ENCODE results near the gene LRRTM1. TPM values are rescaled to one million over a fixed set of nuclear protein-coding genes. Genes with fewer than 3 reads are reported as not detected.

The LRRTM1 gene
- total and polyA plus RNA-seq, 4 experiments from 2014 or later, result not detected

GRCh38 chr2:80257450-80257849 lies 47.1 kb downstream of the LRRTM1 start:
- no peaks in the 10 kb centered on the region for H3K4me1 Mint-ChIP-seq
- no peaks in the 10 kb centered on the region for H3K36me3 Mint-ChIP-seq
- Histone ChIP-seq H3K36me3 (ENCODE audit: insufficient read depth, low read length) (no peaks in the 10 kb centered on the region), H3K27me3 (ENCODE audit: insufficient read depth, low read length) (no peaks in the 10 kb centered on the region), H3K9me3 (ENCODE audit: control insufficient read depth in 1 of 2, low read length in 2 of 2) (no peaks in the 10 kb centered on the region), H3K4me1 (ENCODE audit: insufficient read depth, low read length) (no peaks in the 10 kb centered on the region), H3K4me3 (ENCODE audit: low read length in 2 of 2) (no peak overlapping the region), H3K27ac (ENCODE audit: low read depth, low read length) (no peak overlapping the region)
- H3K27ac Mint-ChIP-seq, result no peak overlapping the region
- ChIA-PET CTCF (ENCODE audit: partially characterized antibody) (no interaction called here), POLR2A (ENCODE audit: partially characterized antibody) (no interaction called here)
- H3K9me3 Mint-ChIP-seq, result peaks cover 0 to 4% (median 0%) of the 10 kb centered on the region in 8 donors
- no peaks in the 10 kb centered on the region for H3K27me3 Mint-ChIP-seq
- H3K4me3 Mint-ChIP-seq, result no peak overlapping the region
- no peak for DNase-seq
- intact Hi-C loops (cut with micrococcal nuclease), result no loop called here

GRCh38 chr2:80256782-80257167 lies 47.8 kb downstream of the LRRTM1 start:
- DNase-seq, result no peak
- ChIA-PET CTCF (ENCODE audit: partially characterized antibody) (no interaction called here), POLR2A (ENCODE audit: partially characterized antibody) (no interaction called here)
- Mint-ChIP-seq H3K27ac (no peak overlapping the region), H3K9me3 (peaks cover 0 to 4% (median 0%) of the 10 kb centered on the region in 8 donors), H3K4me3 (no peak overlapping the region), H3K27me3 (no peaks in the 10 kb centered on the region), H3K4me1 (no peaks in the 10 kb centered on the region), H3K36me3 (no peaks in the 10 kb centered on the region)
- intact Hi-C loops (cut with micrococcal nuclease), result no loop called here
- Histone ChIP-seq H3K27ac (ENCODE audit: low read depth, low read length) (no peak overlapping the region), H3K36me3 (ENCODE audit: insufficient read depth, low read length) (no peaks in the 10 kb centered on the region), H3K27me3 (ENCODE audit: insufficient read depth, low read length) (no peaks in the 10 kb centered on the region), H3K4me1 (ENCODE audit: insufficient read depth, low read length) (no peaks in the 10 kb centered on the region), H3K4me3 (ENCODE audit: low read length in 2 of 2) (no peak overlapping the region), H3K9me3 (ENCODE audit: control insufficient read depth in 1 of 2, low read length in 2 of 2) (no peaks in the 10 kb centered on the region)

GRCh38 chr2:80255918-80256781 lies 48.4 kb downstream of the LRRTM1 start:
- Histone ChIP-seq H3K9me3 (ENCODE audit: control insufficient read depth in 1 of 2, low read length in 2 of 2) (no peaks in the 10 kb centered on the region), H3K4me1 (ENCODE audit: insufficient read depth, low read length) (no peaks in the 10 kb centered on the region), H3K36me3 (ENCODE audit: insufficient read depth, low read length) (no peaks in the 10 kb centered on the region), H3K4me3 (ENCODE audit: low read length in 2 of 2) (no peak overlapping the region), H3K27ac (ENCODE audit: low read depth, low read length) (no peak overlapping the region), H3K27me3 (ENCODE audit: insufficient read depth, low read length) (no peaks in the 10 kb centered on the region)
- ChIA-PET CTCF (ENCODE audit: partially characterized antibody) (interaction anchor here (1.2 kb wide), 1 partner anchor 17 kb away, joined by 6 read pairs; no protein-coding TSS in a partner anchor), POLR2A (ENCODE audit: partially characterized antibody) (no interaction called here)
- Mint-ChIP-seq H3K9me3 (peaks cover 0 to 4% (median 0%) of the 10 kb centered on the region in 8 donors), H3K27me3 (no peaks in the 10 kb centered on the region), H3K4me1 (no peaks in the 10 kb centered on the region), H3K36me3 (no peaks in the 10 kb centered on the region), H3K4me3 (no peak overlapping the region), H3K27ac (no peak overlapping the region)
- intact Hi-C loops (cut with micrococcal nuclease), result no loop called here
- DNase-seq, result no peak

DNA sequence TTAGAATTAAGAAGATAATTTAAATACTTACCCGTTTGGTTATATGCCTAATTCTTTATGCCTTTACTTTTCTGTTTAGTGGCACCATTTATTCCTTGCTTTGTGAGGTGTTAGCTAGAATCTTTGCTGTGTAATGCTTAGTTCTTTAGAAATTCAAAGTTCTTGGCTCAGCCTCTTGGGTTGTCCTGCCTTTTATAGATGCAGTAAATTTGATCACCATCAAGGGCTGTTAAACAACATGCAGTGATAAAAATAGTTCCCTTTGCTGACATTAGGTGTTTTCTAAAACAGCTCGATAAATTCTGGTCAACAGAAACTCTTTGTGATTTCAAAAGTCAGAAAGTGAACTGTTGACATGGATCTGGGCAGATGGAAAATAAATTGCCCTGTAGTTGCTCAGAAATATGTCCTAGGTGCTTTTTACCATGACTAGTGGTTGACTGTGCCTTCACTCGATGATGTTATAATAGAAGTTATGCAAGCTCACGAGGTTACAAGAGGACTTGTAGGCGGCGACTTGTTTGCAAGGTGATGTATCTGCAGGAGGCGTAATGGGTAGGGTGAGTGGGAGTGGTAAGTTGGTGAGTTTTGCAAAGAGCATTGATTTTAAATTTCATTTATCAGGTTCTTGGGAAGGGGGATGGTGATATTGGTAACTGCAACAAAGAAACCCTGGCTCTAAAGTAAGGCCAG lies 52.1 kb downstream of the LRRTM1 start:
- Mint-ChIP-seq H3K27me3 (no peaks in the 10 kb centered on the region), H3K4me1 (no peaks in the 10 kb centered on the region), H3K4me3 (no peak overlapping the region), H3K36me3 (no peaks in the 10 kb centered on the region), H3K9me3 (peaks cover 0 to 4% (median 0%) of the 10 kb centered on the region in 8 donors), H3K27ac (no peak overlapping the region)
- no peaks in the 10 kb centered on the region for H3K9me3 ChIP-seq (ENCODE audit: control insufficient read depth in 1 of 2, low read length in 2 of 2)
- H3K27ac ChIP-seq (ENCODE audit: low read depth, low read length), result no peak overlapping the region
- no peak overlapping the region for H3K4me3 ChIP-seq (ENCODE audit: low read length in 2 of 2)
- DNase-seq, result no peak
- H3K27me3 ChIP-seq (ENCODE audit: insufficient read depth, low read length), result no peaks in the 10 kb centered on the region
- intact Hi-C loops (cut with micrococcal nuclease), result no loop called here
- H3K4me1 ChIP-seq (ENCODE audit: insufficient read depth, low read length), result no peaks in the 10 kb centered on the region
- ChIA-PET POLR2A (ENCODE audit: partially characterized antibody) (no interaction called here), CTCF (ENCODE audit: partially characterized antibody) (interaction anchor here (1.3 kb wide), 1 partner anchor 9 kb away, joined by 3 read pairs; no protein-coding TSS in a partner anchor)
- no peaks in the 10 kb centered on the region for H3K36me3 ChIP-seq (ENCODE audit: insufficient read depth, low read length)

All from CD4-positive, alpha-beta memory T cell (primary cell).